Heart left ventricle (tissue), 16 donors: ENCODE data around the gene DDX59. TPM values are rescaled to one million over a fixed set of nuclear protein-coding genes. Genes with fewer than 3 reads are reported as not detected.

Experiments used
- ATAC-seq, 4 donors: fragments of 200-7000 bp; cut with Tn5 transposase; one replicate each; pipeline ENCODE4 v1.9.1; 2020 to 2022; ENCODE audit warnings: moderate library complexity in 4 of 4, mild to moderate bottlenecking in 3 of 4, moderate number of reproducible peaks in 1 of 4
- DNase-seq, 5 donors: peaks; one replicate each; pipeline ENCODE4 v3.0.0-alpha.2; 2020
- H3K27ac ChIP-seq, 12 donors: fragments of 200-600 bp; sonication (generic) in 4 of 12; one replicate each; pipeline versions ENCODE4 v1.5.0 to v1.8.0; 2016 to 2022; ENCODE audit warnings: mild to moderate bottlenecking in 2 of 12
- H3K27me3 ChIP-seq, 9 donors: fragments of 200-600 bp; sonication (generic) in 2 of 9; one replicate each; pipeline versions ENCODE4 v1.5.1 to v1.8.0; 2016 to 2022; ENCODE audit warnings: mild to moderate bottlenecking in 3 of 9
- H3K36me3 ChIP-seq, 9 donors: fragments of 200-600 bp; sonication (generic) in 2 of 9; one replicate each; pipeline versions ENCODE4 v1.5.0 to v1.8.0; 2018 to 2022; ENCODE audit warnings: mild to moderate bottlenecking in 2 of 9
- H3K4me1 ChIP-seq, 12 donors: fragments of 200-600 bp; sonication (generic) in 4 of 12; one replicate each; pipeline versions ENCODE4 v1.5.0 to v1.8.0; 2016 to 2022; ENCODE audit warnings: mild to moderate bottlenecking in 3 of 12
- H3K4me3 ChIP-seq, 12 donors: fragments of 200-600 bp; sonication (generic) in 4 of 12; one replicate each; pipeline versions ENCODE4 v1.5.0 to v1.8.0; 2017 to 2022; ENCODE audit warnings: mild to moderate bottlenecking in 9 of 12, moderate library complexity in 4 of 12
- H3K9me3 ChIP-seq, 12 donors: fragments of 200-600 bp; sonication (generic) in 4 of 12; one replicate each; pipeline versions ENCODE4 v1.5.0 to v1.8.0; 2016 to 2022; ENCODE audit warnings: mild to moderate bottlenecking in 1 of 12
- POLR2A ChIP-seq, 2 donors: fragments of 450-650 bp; IDR thresholded peaks; one replicate each; pipeline ENCODE4 v1.6.1; 2017; ENCODE audit warnings: antibody characterized with exemption in 2 of 2, mild to moderate bottlenecking in 2 of 2, moderate library complexity in 2 of 2
- WGBS, 4 donors: extraction: QIAGEN DNeasy Blood & Tissue Kit in 2 of 4; methylation state at CpG; one replicate each; pipeline versions ENCODE4 v1.1.5 to v1.1.7; 2013 to 2018; 5-methylcytosine and 5-hydroxymethylcytosine counted together
- intact Hi-C, 10 donors: fragments of 100-400 bp; cut with DNase I; formaldehyde crosslinking; loops; one replicate each; pipeline versions ENCODE4 v1.11.1 to v1.14.2; 2022
- polyA plus RNA-seq, 2 donors: library from polyadenylated mRNA; stranded (reverse); fragments of 200-250 nt; gene quantifications; one replicate each; pipeline ENCODE4 v1.2.3, GENCODE V29; 2013
- total RNA-seq, 9 donors: library from RNA; depleted of rRNA in 2 of 9; stranded (reverse); fragments of >200 nt in 2 of 9; fragmentation: NEBNext Ultra II Directional in 3 of 9; extraction: Animal tissue kit (Norgen Biotek cat#: 25700) in 3 of 9; gene quantifications; one replicate each; pipeline versions ENCODE4 v1.1.0 to v1.2.4, GENCODE V29; 2016 to 2023
- TF ChIP-seq, protein P1 (sequence below), 12 donors: fragments of 200-600 bp; sonication (generic) in 4 of 12; IDR thresholded peaks; one replicate each; pipeline versions ENCODE4 v1.5.0 to v1.8.0; 2018 to 2022; ENCODE audit warnings: antibody characterized with exemption in 12 of 12, mild to moderate bottlenecking in 5 of 12
- donor health status: ischemic (EF 13 %, LVEDD 7.1; RV severe dilation, severe dysfunction).
- donor health status: healthy with polysubstance abuse.
- donor health status: DM: no; HTN: yes; CAD: no.
- donor health status: DM: no; HTN: no; CAD: no.
- donor health status: ischemic (EF 25% LVEDD 6.9; RV normal size, moderate dysfunction).
- donor health status: ischemic (EF 25% LVEDD 5.7; RV mildly dilated, moderate dysfunction).
- donor health status: healthy.
- donor health status: DM: yes; HTN: yes; CAD: no.
- donor health status: ischemic (EF 35%, LVEDD 5.7; RV mildly dilated, moderate dysfunction).
- donor health status: nonischemic (EF 11% LVEDD 7.7; RV severe dilation, severe dysfunction).
- donor health status: DM: yes; HTN: yes; CAD: no.
- donor health status: PGD.
- donor health status: ischemic (EF 29% LVEDD 5.4; RV normal size, mild dysfunction).
- donor health status: nonischemic (EF 23%, LVEDD 6.1; RV moderate dilation, normal function).

DDX59 gene
- total and polyA plus RNA-seq, 11 donors, result 10.0 to 21.6 (median 15.5) TPM

GRCh38 chr1:200619894-200620272 is 49.8 kb downstream of the DDX59 start:
- H3K4me1 ChIP-seq, result peaks cover 0 to 27% (median 7%) of the 10 kb centered on the region in 12 donors
- peak overlapping the region in 11 of 12 donors; percentile 47 to 87 (median 63) for H3K4me3 ChIP-seq
- TF ChIP-seq, protein P1, sequence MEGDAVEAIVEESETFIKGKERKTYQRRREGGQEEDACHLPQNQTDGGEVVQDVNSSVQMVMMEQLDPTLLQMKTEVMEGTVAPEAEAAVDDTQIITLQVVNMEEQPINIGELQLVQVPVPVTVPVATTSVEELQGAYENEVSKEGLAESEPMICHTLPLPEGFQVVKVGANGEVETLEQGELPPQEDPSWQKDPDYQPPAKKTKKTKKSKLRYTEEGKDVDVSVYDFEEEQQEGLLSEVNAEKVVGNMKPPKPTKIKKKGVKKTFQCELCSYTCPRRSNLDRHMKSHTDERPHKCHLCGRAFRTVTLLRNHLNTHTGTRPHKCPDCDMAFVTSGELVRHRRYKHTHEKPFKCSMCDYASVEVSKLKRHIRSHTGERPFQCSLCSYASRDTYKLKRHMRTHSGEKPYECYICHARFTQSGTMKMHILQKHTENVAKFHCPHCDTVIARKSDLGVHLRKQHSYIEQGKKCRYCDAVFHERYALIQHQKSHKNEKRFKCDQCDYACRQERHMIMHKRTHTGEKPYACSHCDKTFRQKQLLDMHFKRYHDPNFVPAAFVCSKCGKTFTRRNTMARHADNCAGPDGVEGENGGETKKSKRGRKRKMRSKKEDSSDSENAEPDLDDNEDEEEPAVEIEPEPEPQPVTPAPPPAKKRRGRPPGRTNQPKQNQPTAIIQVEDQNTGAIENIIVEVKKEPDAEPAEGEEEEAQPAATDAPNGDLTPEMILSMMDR (IDR thresholded peaks at IDR 0.05), result no peak
- no peak for TF ChIP-seq POLR2A (IDR thresholded peaks at IDR 0.05)
- no peak overlapping the region for H3K27ac ChIP-seq
- H3K36me3 ChIP-seq, result no peaks in the 10 kb centered on the region
- ATAC-seq (no peak), DNase-seq (no peak)
- no peaks in the 10 kb centered on the region for H3K27me3 ChIP-seq
- intact Hi-C loops, result loop anchor here (2.0 to 10.0 kb wide), 13 partner anchors 47 to 425 kb away; partner anchors contain the start of genes CAMSAP2 (in 3 of the 10), DDX59 (in 1 of the 10) and KIF21B (in 1 of the 10)
- 7 to 14% (median 13%) methylated on average over 6 of the region's 6 CpGs for WGBS, 4 donors
- H3K9me3 ChIP-seq, result no peaks in the 10 kb centered on the region

GRCh38 chr1:200610846-200611245 is 58.9 kb downstream of the DDX59 start:
- 72 to 82% (median 75%) methylated on average over 2 of the region's 2 CpGs for WGBS, 4 donors
- no peak for DNase-seq
- Histone ChIP-seq H3K27me3 (no peaks in the 10 kb centered on the region), H3K4me1 (no peaks in the 10 kb centered on the region), H3K4me3 (no peak overlapping the region), H3K36me3 (no peaks in the 10 kb centered on the region), H3K27ac (no peak overlapping the region), H3K9me3 (no peaks in the 10 kb centered on the region)
- intact Hi-C loops, result loop anchor here in 1 of 10 donors (10.0 kb wide), 1 partner anchor 434 kb away; no protein-coding TSS in a partner anchor
- no peak for ATAC-seq
- TF ChIP-seq, protein P1 (IDR thresholded peaks at IDR 0.05), result no peak
- TF ChIP-seq POLR2A (IDR thresholded peaks at IDR 0.05), result no peak

DNA sequence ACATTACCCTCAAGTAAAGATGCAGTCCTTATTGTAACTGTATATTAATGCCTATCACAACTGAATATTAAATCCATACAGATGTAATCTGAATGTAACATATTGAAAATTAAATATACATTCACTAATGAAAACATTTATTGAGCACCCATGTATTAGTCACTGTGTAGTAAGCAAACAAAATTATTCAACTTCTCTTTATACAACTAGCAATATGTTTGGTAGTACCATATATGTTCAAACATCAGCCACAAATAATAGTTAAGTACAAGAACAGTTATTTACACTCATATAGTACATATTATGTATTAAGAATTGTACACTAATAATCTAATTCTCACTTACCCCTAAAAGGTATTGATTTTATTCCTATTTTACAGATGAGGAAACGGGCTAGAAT is 67.1 kb downstream of the DDX59 start:
- H3K9me3 ChIP-seq, result no peaks in the 10 kb centered on the region
- no peak for DNase-seq
- no peaks in the 10 kb centered on the region for H3K27me3 ChIP-seq
- H3K27ac ChIP-seq, result no peak overlapping the region
- ATAC-seq, result no peak
- no peaks in the 10 kb centered on the region for H3K36me3 ChIP-seq
- 97 to 100% (median 97%) methylated on average over 1 of the region's 1 CpG for WGBS, 4 donors
- no peaks in the 10 kb centered on the region for H3K4me1 ChIP-seq
- intact Hi-C loops, result no loop called here
- no peak overlapping the region for H3K4me3 ChIP-seq
- TF ChIP-seq, protein P1 (IDR thresholded peaks at IDR 0.05), result no peak
- no peak for TF ChIP-seq POLR2A (IDR thresholded peaks at IDR 0.05)

Other genes starting within 250 kb of the DDX59 start
- gene KIF14, start 49.2 kb downstream of the DDX59 start, total RNA-seq, result 1 to 10 TPM in 1 of 9 donors, under 1 TPM in 7, not detected in 1; 0.04 to 2.0 (median 0.14) TPM
- gene KIF14, start 49.2 kb downstream of the DDX59 start, polyA plus RNA-seq, result under 1 TPM in 1 of 2 donors, not detected in 1; 0.04 TPM
- 10 to 100 TPM; 33.5 to 53.7 (median 37.5) TPM for gene CAMSAP2, start 69.0 kb upstream of the DDX59 start, total RNA-seq
- 10 to 100 TPM in 1 of 2 donors, 1 to 10 TPM in 1; 7.0 to 16.9 TPM for gene CAMSAP2, start 69.0 kb upstream of the DDX59 start, polyA plus RNA-seq
- gene GPR25, start 203.1 kb upstream of the DDX59 start, total RNA-seq, result not detected
- gene GPR25, start 203.1 kb upstream of the DDX59 start, polyA plus RNA-seq, result not detected
- under 1 TPM in 5 of 9 donors, not detected in 4; 0.07 to 0.43 (median 0.16) TPM for gene INAVA, start 225.0 kb upstream of the DDX59 start, total RNA-seq
- gene INAVA, start 225.0 kb upstream of the DDX59 start, polyA plus RNA-seq, result under 1 TPM; 0.07 to 0.11 TPM